Adipocyte (in vitro differentiated cells): Measurements from ENCODE around the gene DR1.
A peak's percentile ranks its signal among the peaks of the same experiment; 100 is the strongest.

Experiments used
- DNase-seq: peaks from one replicate; pipeline ENCODE4 v3.0.0-alpha.2; 2015; ENCODE audit warnings: low read depth
- H3K27me3 ChIP-seq: replicated peaks from 2 replicates; pipeline ENCODE4 v1.7.0; 2013; ENCODE audit warnings: mild to moderate bottlenecking, low read length, moderate library complexity; ENCODE audit not compliant: control insufficient read depth, insufficient read depth
- H3K36me3 ChIP-seq: 2 replicates; pipeline ENCODE4 v1.7.0; 2013; ENCODE audit warnings: low read length, mild to moderate bottlenecking, moderate library complexity; ENCODE audit not compliant: control insufficient read depth, insufficient read depth, severe bottlenecking
- H3K4me1 ChIP-seq: 2 replicates; pipeline ENCODE4 v1.7.0; 2013; ENCODE audit warnings: mild to moderate bottlenecking, low read length, moderate library complexity; ENCODE audit not compliant: control insufficient read depth, insufficient read depth
- H3K4me3 ChIP-seq: 2 replicates; pipeline ENCODE4 v1.7.0; 2013; ENCODE audit warnings: mild to moderate bottlenecking, low read length, moderate library complexity
- H3K9ac ChIP-seq: 2 replicates; pipeline ENCODE4 v1.7.0; 2013; ENCODE audit warnings: mild to moderate bottlenecking, low read length, moderate library complexity
- H3K9me3 ChIP-seq: 2 replicates; pipeline ENCODE4 v1.7.0; 2013; ENCODE audit warnings: mild to moderate bottlenecking, low read length, moderate library complexity; ENCODE audit not compliant: control insufficient read depth

DR1 gene

GRCh38 chr1:93323185-93323820 lies 22.4 kb upstream of the DR1 start:
- H3K27me3 ChIP-seq = no peaks in the 10 kb centered on the region
- no peak for DNase-seq

DNA sequence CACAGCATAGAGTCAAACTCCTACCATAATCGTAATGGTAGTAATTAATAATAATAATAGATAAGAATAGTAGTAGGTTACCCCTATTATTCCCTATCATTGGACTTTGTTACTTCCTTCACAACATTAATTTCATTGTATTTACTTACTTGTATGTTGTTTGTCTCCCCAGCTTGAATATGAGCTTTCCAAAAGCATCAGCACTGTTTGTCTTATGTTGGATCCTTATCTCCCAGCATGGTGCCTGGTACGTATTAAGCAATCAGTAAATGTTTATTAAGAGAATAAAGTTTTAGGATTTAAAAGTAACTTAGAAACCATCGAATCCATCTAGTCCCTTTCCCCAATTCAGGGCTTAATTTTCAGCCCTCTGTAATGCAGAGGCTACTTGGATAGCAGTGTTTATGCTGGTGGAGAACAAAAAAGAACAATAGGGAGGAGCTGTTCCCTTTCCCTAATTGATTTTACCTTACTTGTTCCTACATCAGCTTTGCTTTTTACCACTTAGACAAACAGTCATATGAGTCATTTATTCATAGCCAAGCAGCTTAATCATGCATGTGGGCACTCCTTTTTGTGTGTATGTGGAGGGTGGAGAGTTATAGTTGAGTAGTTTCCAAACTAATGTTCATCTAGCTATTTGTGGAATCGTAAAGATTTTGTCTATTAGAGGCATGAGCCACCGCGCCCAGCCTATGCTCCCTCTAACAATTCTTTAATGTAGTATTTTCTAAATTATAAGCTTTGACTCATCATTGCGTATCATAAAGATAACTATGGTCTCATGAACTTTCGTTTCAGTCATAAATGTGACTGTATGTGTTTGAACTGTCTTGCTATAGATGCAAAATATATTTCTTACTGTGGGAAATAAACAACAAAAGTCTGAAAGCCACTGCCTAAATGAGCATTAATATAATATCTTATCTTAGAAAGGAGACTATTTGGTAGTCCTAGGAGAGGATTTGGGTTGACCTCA lies 20.9 kb upstream of the DR1 start:
- no peak overlapping the region for H3K4me3 ChIP-seq
- H3K4me1 ChIP-seq = peaks cover 8% of the 10 kb centered on the region
- peak; percentile 70 for DNase-seq
- no peak overlapping the region for H3K9ac ChIP-seq
- H3K9me3 ChIP-seq = no peaks in the 10 kb centered on the region
- H3K27me3 ChIP-seq = no peaks in the 10 kb centered on the region
- no peaks in the 10 kb centered on the region for H3K36me3 ChIP-seq

More at GRCh38 chr1:93323185-93323820, 22.4 kb upstream of the DR1 start:
- Histone ChIP-seq H3K9me3 (no peaks in the 10 kb centered on the region), H3K4me3 (no peak overlapping the region), H3K4me1 (peaks cover 8% of the 10 kb centered on the region), H3K9ac (no peak overlapping the region), H3K36me3 (no peaks in the 10 kb centered on the region)

GRCh38 chr1:93328809-93329760 lies 16.6 kb upstream of the DR1 start:
- Histone ChIP-seq H3K9me3 (no peaks in the 10 kb centered on the region), H3K36me3 (no peaks in the 10 kb centered on the region), H3K9ac (no peak overlapping the region), H3K27me3 (no peaks in the 10 kb centered on the region), H3K4me3 (no peak overlapping the region), H3K4me1 (peaks cover 8% of the 10 kb centered on the region)
- DNase-seq = no peak

DNA sequence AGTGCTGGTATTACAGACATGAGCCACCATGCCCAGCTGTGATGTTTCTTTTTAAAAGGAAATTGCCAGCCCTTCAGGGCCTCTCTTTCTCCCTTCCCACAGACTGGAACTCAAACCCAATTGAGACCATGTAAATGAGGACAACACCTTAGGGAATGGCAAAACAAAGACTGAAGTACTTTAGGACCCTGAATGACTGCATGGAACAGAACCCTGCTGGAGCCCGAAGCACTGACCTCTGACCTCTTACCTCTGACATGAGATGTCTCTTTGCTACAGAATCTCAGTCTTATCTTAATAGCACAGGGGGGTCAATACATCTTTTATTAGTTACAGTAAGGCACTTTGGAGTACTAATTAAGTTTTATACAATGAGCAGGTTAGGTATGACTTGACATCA lies 15.5 kb upstream of the DR1 start:
- DNase-seq = no peak
- Histone ChIP-seq H3K36me3 (no peaks in the 10 kb centered on the region), H3K4me3 (no peak overlapping the region), H3K4me1 (no peaks in the 10 kb centered on the region), H3K9ac (no peak overlapping the region), H3K27me3 (no peaks in the 10 kb centered on the region), H3K9me3 (no peaks in the 10 kb centered on the region)

DNA sequence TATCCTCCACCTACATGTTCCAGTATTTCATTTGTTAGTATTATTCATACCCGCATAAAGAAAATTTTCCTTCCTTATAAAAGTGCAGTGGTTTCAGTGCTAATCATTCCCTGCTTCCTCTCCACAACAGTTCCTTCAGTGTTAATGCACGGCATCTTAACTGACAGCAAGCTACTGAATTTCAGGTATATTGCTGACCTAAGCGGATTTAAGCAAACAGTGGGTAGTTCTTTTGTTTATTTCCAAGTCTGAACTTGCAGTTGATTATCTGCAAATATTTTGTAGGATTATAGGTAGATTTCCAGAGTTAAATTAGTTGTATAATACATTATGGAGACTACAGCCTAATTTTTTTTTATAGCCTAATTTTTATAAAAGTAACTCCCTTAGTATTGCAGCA lies 15.1 kb upstream of the DR1 start:
- Histone ChIP-seq H3K4me1 (no peaks in the 10 kb centered on the region), H3K4me3 (no peak overlapping the region), H3K27me3 (no peaks in the 10 kb centered on the region), H3K9me3 (no peaks in the 10 kb centered on the region), H3K36me3 (no peaks in the 10 kb centered on the region), H3K9ac (no peak overlapping the region)
- no peak for DNase-seq

- DNase-seq = peak; percentile 54
- Histone ChIP-seq H3K9ac (no peak overlapping the region), H3K4me1 (no peaks in the 10 kb centered on the region), H3K27me3 (no peaks in the 10 kb centered on the region), H3K36me3 (no peaks in the 10 kb centered on the region), H3K9me3 (no peaks in the 10 kb centered on the region), H3K4me3 (no peak overlapping the region)
These were observed 14.3 kb upstream of the DR1 start for GRCh38 chr1:93331412-93331811.

DNA sequence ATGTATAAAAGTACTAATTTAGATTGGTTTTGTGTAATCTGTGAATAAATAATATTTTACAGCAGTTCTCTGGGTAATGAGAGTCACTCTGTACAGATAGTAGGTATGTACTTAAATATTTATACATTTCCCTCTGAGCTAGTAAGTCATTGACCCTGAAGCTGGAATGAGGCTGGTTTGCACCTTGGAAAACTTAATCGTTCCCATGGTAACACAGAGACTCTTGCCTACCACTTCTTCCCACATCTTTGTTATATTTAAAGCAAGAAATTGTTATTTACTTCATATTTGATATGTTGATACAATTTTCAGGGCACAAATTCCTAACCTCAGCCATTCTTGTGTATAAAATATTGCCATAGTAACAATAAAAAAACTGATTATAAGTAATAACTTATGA lies 13.3 kb upstream of the DR1 start:
- Histone ChIP-seq H3K27me3 (no peaks in the 10 kb centered on the region), H3K4me1 (no peaks in the 10 kb centered on the region), H3K4me3 (no peak overlapping the region), H3K36me3 (no peaks in the 10 kb centered on the region), H3K9ac (no peak overlapping the region), H3K9me3 (no peaks in the 10 kb centered on the region)
- no peak for DNase-seq

- peak; percentile 78 for DNase-seq
- peaks cover 12% of the 10 kb centered on the region for H3K4me1 ChIP-seq
- H3K27me3 ChIP-seq = no peaks in the 10 kb centered on the region
- H3K9me3 ChIP-seq = no peaks in the 10 kb centered on the region
- H3K9ac ChIP-seq = no peak overlapping the region
- no peaks in the 10 kb centered on the region for H3K36me3 ChIP-seq
- no peak overlapping the region for H3K4me3 ChIP-seq
These were observed 7.1 kb upstream of the DR1 start for GRCh38 chr1:93338387-93339146.

GRCh38 chr1:93339171-93339697 lies 6.5 kb upstream of the DR1 start:
- no peak overlapping the region for H3K9ac ChIP-seq
- peaks cover 12% of the 10 kb centered on the region for H3K4me1 ChIP-seq
- no peak overlapping the region for H3K4me3 ChIP-seq
- H3K36me3 ChIP-seq = no peaks in the 10 kb centered on the region
- no peak for DNase-seq
- H3K9me3 ChIP-seq = no peaks in the 10 kb centered on the region
- no peaks in the 10 kb centered on the region for H3K27me3 ChIP-seq

DNA sequence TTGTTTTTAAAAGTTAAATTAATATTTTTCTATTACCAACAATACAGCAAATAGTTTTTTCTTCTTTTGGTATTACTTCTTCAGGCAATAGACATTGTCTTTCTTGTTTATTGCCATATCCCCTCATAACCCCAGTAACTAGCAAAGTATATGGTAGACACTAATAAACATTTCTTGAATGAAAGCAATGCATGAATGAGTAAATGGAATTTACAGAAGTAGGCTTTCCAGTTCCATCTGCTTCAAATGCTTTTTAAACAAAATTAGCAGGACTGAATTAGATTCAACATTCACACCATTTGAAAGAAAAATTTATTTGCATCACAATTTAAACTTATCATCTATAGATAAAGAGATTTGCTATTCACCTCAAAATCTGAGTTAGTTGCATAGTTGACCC lies 5.6 kb upstream of the DR1 start:
- DNase-seq = no peak
- Histone ChIP-seq H3K4me1 (peaks cover 12% of the 10 kb centered on the region), H3K9ac (no peak overlapping the region), H3K9me3 (no peaks in the 10 kb centered on the region), H3K4me3 (no peak overlapping the region), H3K27me3 (no peaks in the 10 kb centered on the region), H3K36me3 (no peaks in the 10 kb centered on the region)
